Gastroesophageal sphincter (tissue), 3 donors: ENCODE results near the gene C17orf67.

ENCODE experiments used
- EP300 ChIP-seq: sonication (generic); formaldehyde crosslinking; IDR thresholded peaks from one replicate; pipeline ENCODE4 v1.6.1; 2017; ENCODE audit warnings: antibody characterized with exemption, mild to moderate bottlenecking
- POLR2A ChIP-seq, 2 donors: fragments of 450-650 bp; IDR thresholded peaks; one replicate each; pipeline ENCODE4 v1.6.1; 2017; ENCODE audit warnings: antibody characterized with exemption in 2 of 2, mild to moderate bottlenecking in 2 of 2, moderate library complexity in 1 of 2
- POLR2AphosphoS5 ChIP-seq: sonication (generic); formaldehyde crosslinking; IDR thresholded peaks from one replicate; pipeline ENCODE4 v1.6.1; 2017; ENCODE audit warnings: antibody characterized with exemption
- TF ChIP-seq, protein P1 (sequence below), 4 experiments: fragments of 200-600 bp in 2 of 4; fragments of 450-650 bp in 2 of 4; sonication (generic) in 1 of 4; IDR thresholded peaks; one replicate each; pipeline ENCODE4 v1.5.1; 2017 to 2019; ENCODE audit warnings: antibody characterized with exemption in 4 of 4, mild to moderate bottlenecking in 2 of 4, moderate library complexity in 2 of 4

DNA sequence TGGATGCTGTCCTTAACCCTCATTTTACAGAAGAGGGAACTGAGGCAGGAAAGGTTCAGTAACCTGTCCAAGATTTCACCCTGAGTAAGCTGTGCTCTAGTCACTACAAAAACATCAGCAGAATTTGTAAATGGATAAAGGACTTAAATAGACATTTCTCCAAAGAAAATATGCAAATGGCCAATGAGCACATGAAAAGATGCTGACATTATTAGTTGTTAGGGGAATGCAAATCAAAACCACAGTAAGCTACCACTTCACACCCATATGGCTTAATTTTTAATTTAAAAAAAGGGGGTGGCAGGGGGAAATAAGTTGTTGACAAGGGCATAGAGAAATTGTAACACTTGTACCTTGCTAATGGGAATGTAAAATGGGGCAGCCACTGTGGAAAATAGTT is 51.4 kb downstream of the C17orf67 start:
- TF ChIP-seq, protein P1, sequence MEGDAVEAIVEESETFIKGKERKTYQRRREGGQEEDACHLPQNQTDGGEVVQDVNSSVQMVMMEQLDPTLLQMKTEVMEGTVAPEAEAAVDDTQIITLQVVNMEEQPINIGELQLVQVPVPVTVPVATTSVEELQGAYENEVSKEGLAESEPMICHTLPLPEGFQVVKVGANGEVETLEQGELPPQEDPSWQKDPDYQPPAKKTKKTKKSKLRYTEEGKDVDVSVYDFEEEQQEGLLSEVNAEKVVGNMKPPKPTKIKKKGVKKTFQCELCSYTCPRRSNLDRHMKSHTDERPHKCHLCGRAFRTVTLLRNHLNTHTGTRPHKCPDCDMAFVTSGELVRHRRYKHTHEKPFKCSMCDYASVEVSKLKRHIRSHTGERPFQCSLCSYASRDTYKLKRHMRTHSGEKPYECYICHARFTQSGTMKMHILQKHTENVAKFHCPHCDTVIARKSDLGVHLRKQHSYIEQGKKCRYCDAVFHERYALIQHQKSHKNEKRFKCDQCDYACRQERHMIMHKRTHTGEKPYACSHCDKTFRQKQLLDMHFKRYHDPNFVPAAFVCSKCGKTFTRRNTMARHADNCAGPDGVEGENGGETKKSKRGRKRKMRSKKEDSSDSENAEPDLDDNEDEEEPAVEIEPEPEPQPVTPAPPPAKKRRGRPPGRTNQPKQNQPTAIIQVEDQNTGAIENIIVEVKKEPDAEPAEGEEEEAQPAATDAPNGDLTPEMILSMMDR (IDR thresholded peaks at IDR 0.05) = no peak
- TF ChIP-seq POLR2A (IDR thresholded peaks at IDR 0.05) (no peak), EP300 (no peak), POLR2AphosphoS5 (no peak)
